ENCODE results near the gene SCYL1.

The SCYL1 gene

DNA sequence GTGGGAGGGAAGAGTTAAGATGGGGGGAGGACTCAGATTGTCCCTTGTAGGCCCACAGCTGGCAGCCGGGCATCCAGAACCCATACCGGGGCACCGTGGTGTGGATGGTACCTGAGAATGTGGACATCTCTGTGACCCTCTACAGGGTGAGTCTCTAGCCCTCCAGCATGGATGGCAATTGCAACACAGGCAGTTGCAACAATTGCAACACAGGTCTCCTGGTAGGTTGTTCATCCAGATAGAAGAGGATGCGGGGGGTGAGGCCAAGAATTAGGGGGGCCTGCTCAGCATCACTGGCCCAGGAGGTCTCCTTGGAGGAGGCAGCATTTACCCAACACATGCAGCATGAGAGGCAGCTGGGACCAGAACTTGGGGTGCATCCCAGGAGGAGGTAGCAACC, 54.4 kb downstream of the SCYL1 start:
- no peak for FAIRE-seq
- DNase-seq (ENCODE audit: low spot score), result no peak

DNA sequence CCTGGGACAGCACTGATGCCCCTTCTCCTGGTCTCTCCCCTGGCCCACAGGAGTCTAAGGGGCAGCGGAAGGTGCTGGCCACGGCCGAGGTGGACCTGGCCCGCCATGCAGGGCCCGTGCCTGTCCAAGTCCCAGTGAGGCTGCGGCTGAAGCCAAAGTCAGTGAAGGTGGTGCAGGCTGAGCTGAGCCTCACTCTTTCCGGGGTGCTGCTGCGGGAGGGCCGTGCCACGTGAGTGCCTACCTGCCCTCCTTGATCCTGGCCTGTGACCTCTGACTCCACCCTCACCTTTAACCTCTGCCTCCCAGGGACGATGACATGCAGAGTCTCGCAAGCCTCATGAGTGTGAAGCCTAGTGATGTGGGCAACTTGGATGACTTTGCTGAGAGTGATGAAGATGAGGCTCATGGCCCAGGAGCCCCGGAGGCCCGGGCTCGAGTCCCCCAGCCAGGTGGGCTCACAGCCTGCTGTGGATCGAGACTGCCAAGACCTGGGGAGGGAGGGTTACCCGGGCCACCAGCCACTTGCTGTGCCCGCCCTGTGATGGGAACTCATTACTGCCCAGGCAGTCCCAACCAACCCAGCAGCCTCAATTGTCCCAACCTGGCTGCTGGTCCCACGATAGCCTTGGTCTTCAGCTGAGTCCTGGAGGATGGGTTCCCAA, 55.3 kb downstream of the SCYL1 start:
- no peak for FAIRE-seq
- DNase-seq (ENCODE audit: low spot score), result no peak

DNA sequence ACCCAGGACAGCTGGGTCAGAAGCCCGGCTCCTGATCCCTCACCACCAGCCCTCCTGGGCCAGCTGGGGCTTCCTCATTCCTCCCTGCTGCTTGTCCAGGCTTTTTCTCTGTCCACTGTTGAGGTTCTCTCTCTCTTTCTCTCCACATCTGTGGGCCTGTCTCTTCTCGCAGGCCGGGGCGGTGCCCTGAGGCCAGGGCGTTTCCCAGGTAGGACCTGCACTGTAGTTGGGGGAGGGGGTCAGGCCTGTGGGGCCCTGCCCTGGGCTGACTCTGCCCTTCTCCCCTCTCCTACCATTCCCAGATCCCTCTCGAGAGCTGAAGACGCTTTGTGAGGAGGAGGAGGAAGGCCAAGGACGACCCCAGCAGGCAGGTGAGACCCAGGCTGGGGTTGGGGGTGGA, 55.9 kb downstream of the SCYL1 start:
- FAIRE-seq, result no peak
- no peak for DNase-seq (ENCODE audit: low spot score)

DNA sequence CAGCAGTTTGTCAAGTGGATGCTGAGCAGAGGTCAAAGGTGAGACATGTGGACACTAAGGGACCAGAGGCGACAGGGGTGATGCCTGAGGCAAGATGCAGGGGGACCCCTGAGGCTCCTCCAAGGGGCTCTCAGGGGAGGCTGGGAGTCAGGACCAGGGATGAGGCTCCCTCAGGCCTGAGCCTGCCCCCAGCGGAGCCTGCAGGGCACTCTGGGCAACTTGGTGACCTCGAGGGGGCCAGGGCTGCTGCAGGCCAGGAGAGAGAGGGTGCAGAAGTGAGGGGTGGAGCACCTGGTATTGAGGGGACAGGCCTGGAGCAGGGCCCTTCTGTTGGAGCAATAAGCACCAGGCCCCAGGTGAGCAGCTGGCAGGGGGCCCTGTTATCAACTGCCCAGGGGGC, 57.0 kb downstream of the SCYL1 start:
- no peak for FAIRE-seq
- no peak for DNase-seq (ENCODE audit: low spot score)

DNA sequence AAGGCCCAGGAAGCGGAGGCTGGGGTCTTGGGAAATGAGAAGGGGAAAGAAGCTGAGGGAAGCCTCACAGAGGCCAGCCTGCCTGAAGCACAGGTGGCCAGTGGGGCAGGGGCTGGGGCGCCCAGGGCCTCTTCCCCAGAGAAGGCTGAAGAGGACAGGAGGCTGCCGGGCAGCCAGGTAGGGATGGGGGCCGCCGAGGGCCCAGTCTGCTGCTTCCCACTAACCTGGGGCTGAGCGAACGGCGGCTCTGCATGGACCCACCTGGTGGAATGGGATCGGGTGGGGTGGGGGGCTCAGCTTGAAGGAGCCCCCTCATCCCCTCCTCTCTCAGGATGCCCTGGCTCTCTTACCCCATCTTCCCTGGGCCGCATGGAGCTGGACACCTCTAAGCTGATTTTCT, 58.7 kb downstream of the SCYL1 start:
- FAIRE-seq, result no peak

DNA sequence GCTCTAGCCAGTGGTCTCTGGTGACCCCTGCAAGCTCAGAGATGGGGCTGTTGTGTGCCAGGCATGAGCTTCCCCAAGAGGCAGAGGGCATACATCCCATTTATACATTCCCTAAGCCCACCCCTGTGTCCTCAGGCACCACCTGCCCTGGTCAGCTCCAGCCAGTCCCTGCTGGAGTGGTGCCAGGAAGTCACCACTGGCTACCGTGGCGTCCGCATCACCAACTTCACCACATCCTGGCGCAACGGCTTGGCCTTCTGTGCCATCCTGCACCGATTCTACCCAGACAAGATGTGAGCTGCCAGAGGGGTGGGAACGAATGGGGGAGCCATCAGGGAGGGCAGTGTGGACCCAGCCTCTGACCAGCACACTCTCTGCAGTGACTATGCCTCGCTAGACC, 59.2 kb downstream of the SCYL1 start:
- FAIRE-seq, result no peak
- DNase-seq (ENCODE audit: low spot score), result no peak

More for the DNA sequence above, 58.7 kb downstream of the SCYL1 start:
- DNase-seq (ENCODE audit: low spot score), result no peak

DNA sequence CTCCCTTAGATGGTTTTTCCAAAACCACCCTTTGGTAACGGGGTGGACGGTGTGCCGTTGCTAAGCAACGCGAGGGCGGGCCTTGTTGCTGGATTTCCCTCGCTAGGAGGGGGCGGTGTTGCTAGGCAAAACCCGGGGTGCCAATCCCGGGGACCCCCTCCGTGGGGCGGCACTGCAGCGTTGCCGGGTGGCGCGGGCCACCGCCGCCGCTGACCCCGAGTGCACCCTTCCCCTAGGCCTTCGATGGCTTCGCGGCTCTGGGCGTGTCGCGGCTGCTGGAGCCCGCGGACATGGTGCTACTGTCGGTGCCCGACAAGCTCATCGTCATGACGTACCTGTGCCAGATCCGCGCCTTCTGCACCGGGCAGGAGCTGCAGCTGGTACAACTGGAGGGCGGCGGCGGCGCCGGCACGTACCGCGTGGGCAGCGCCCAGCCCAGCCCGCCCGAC, 59.9 kb downstream of the SCYL1 start:
- DNase-seq (ENCODE audit: low spot score) (no peak), FAIRE-seq (no peak)

DNA sequence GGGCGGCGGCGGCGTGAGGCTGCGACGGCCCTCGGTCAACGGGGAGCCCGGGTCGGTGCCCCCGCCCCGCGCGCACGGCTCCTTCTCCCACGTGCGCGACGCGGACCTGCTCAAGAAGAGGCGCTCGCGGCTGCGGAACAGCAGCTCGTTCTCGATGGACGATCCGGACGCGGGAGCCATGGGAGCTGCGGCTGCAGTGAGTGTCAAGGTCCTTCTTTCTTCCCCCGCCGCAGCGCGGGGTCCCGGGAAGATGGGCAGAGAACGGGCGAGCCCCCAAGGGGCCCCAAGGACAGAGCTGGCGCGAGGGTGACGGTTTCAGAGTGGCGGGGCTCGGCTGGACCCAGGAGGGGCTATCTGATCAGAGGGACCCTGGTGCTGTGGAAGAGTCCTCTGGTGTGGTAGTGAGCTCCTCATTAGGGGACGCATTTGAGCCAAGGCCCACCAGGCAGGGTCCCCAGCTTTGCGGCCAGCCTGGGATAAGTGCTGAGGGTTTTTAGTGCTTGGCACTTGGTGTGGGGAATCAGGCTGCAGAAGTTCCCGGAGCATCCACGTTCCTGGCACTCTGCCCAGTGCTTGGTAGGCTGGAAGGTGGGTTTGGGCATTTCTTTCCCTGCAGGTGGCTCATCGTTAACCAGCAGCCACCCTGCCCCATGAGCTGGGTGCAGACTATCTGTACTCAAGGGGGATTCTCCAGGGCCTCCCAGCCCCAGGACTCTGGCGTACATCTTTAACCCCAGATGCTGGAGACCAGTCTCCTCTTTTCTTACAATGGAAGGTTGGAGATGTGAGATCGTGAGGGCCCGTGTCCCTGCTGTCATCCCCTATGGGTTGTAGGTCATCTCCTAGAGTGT, 60.7 kb downstream of the SCYL1 start:
- no peak for DNase-seq (ENCODE audit: low spot score)
- no peak for FAIRE-seq

DNA sequence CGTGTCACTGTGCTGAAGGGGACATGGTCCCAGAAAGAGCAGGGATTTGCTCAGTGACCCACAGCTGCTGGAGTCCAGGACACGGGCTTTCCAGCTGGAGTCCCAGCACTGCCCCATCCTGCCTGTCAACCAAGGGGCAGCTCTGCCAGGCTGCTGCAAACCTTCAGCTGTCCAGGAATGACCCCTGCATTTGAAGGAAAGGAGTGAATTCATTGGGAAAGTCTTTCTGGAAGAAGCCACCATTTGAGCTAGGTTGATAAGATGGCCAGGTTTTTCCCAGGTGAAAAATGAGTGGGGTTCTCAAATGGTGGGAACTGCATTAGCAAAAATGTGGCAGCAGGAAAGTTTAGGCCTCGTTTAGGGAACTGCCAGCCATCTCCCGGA, 61.4 kb downstream of the SCYL1 start:
- no peak for FAIRE-seq
- DNase-seq (ENCODE audit: low spot score), result no peak

DNA sequence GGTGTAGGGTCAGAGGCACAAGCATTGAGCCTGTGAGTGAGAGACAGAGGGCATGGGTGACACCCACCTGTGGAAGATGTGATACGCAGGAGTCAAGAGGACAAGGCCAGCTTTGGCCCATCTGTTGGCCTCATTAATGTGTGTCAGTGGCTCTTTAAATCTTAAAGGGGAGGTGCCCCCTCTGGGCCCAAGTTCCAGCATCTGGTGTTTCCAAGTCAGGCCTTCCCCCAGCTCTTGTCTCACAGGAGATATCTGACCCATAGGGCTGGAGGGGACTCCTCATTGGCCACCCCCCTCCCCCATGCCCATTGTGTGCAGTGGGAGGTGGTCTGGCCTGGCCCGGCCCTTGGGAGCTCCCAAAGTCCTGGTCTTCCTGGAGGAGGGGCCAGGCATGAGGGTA, 61.8 kb downstream of the SCYL1 start:
- no peak for FAIRE-seq
- DNase-seq (ENCODE audit: low spot score), result no peak
